Measurements from ENCODE around the gene RAP1A. TPM values are rescaled to one million over a fixed set of nuclear protein-coding genes. Genes with fewer than 3 reads are reported as not detected.

The RAP1A gene
- total RNA-seq, 1 donor from 2014 or later = 118 TPM

- Histone ChIP-seq H3K9me3 (no peaks in the 10 kb centered on the region), H3K4me3 (no peak overlapping the region), H3K27me3 (no peaks in the 10 kb centered on the region), H3K4me1 (peaks cover 44% of the 10 kb centered on the region), H3K27ac (peak overlapping the region; percentile 71), H3K36me3 (no peaks in the 10 kb centered on the region)
- no peak for DNase-seq
- ATAC-seq = no peak
- TF ChIP-seq, protein P1, sequence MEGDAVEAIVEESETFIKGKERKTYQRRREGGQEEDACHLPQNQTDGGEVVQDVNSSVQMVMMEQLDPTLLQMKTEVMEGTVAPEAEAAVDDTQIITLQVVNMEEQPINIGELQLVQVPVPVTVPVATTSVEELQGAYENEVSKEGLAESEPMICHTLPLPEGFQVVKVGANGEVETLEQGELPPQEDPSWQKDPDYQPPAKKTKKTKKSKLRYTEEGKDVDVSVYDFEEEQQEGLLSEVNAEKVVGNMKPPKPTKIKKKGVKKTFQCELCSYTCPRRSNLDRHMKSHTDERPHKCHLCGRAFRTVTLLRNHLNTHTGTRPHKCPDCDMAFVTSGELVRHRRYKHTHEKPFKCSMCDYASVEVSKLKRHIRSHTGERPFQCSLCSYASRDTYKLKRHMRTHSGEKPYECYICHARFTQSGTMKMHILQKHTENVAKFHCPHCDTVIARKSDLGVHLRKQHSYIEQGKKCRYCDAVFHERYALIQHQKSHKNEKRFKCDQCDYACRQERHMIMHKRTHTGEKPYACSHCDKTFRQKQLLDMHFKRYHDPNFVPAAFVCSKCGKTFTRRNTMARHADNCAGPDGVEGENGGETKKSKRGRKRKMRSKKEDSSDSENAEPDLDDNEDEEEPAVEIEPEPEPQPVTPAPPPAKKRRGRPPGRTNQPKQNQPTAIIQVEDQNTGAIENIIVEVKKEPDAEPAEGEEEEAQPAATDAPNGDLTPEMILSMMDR (IDR thresholded peaks at IDR 0.05) = no peak
- intact Hi-C loops (cut with DNase I) = no loop called here
Measured at GRCh38 chr1:111593403-111594305, 25.9 kb upstream of the RAP1A start.

DNA sequence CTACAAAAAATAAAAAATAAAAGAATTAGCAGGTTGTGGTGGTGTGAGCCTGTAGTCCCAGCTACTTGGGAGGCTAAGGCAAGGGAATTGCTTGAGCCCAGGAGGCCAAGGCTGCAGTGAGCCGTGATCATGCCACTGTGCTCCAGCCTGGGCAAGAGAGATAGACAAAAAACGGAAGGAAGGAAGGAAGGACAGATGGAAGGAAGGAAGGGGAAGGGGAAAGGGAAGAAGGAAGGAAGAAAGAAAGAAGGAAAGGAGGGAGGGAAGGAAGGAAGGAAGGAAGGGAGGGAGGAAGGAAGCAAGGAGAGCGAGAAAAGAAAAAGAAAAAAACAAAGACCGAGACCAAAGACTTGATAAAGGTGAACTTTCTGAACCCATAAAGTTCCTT is 25.3 kb upstream of the RAP1A start:
- ATAC-seq (no peak), DNase-seq (no peak)
- peaks cover 44% of the 10 kb centered on the region for H3K4me1 ChIP-seq
- no peak overlapping the region for H3K4me3 ChIP-seq
- H3K9me3 ChIP-seq = no peaks in the 10 kb centered on the region
- H3K36me3 ChIP-seq = no peaks in the 10 kb centered on the region
- H3K27me3 ChIP-seq = no peaks in the 10 kb centered on the region
- intact Hi-C loops (cut with DNase I) = no loop called here
- H3K27ac ChIP-seq = peak overlapping the region; percentile 71
- TF ChIP-seq, protein P1 (IDR thresholded peaks at IDR 0.05) = no peak

DNA sequence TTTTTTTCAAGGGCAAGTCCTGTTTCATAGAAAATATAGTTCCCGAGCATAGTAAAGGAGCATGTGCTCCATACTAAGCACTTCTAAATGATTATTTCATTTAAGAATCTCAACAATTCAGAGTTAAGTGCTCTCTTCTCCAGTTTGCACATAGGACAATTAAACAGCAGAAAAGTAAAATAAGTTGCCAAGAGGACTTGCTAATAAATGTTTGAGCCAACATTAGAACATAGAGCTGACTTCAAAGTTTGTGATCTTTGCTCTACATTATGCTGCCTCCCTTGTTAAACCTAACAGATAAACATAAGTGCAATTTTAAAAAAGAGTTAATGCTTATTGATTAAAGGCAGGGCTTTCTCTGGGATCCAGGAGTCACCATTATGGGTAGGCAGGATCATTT is 23.8 kb upstream of the RAP1A start:
- intact Hi-C loops (cut with DNase I) = no loop called here
- Histone ChIP-seq H3K4me3 (no peak overlapping the region), H3K9me3 (no peaks in the 10 kb centered on the region), H3K27ac (no peak overlapping the region), H3K36me3 (no peaks in the 10 kb centered on the region), H3K27me3 (no peaks in the 10 kb centered on the region), H3K4me1 (peaks cover 49% of the 10 kb centered on the region)
- TF ChIP-seq, protein P1 (IDR thresholded peaks at IDR 0.05) = no peak
- ATAC-seq (no peak), DNase-seq (no peak)

GRCh38 chr1:111596499-111596898 is 23.1 kb upstream of the RAP1A start:
- H3K27ac ChIP-seq = no peak overlapping the region
- no peaks in the 10 kb centered on the region for H3K9me3 ChIP-seq
- peaks cover 49% of the 10 kb centered on the region for H3K4me1 ChIP-seq
- H3K27me3 ChIP-seq = no peaks in the 10 kb centered on the region
- TF ChIP-seq, protein P1 (IDR thresholded peaks at IDR 0.05) = no peak
- ATAC-seq (no peak), DNase-seq (no peak)
- H3K4me3 ChIP-seq = no peak overlapping the region
- no peaks in the 10 kb centered on the region for H3K36me3 ChIP-seq
- intact Hi-C loops (cut with DNase I) = no loop called here

GRCh38 chr1:111597426-111597825 is 22.2 kb upstream of the RAP1A start:
- Histone ChIP-seq H3K4me1 (peaks cover 42% of the 10 kb centered on the region), H3K27me3 (no peaks in the 10 kb centered on the region), H3K9me3 (no peaks in the 10 kb centered on the region), H3K4me3 (no peak overlapping the region), H3K36me3 (no peaks in the 10 kb centered on the region), H3K27ac (peak overlapping the region; percentile 24)
- intact Hi-C loops (cut with DNase I) = no loop called here
- TF ChIP-seq, protein P1 (IDR thresholded peaks at IDR 0.05) = no peak
- ATAC-seq = no peak
- no peak for DNase-seq

Measured in upper lobe of right lung (tissue), 1 donor.